ENCODE results near the gene KCNMA1. TPM values are rescaled to one million over a fixed set of nuclear protein-coding genes. Genes with fewer than 3 reads are reported as not detected.

KCNMA1 gene
- polyA plus RNA-seq, 1 of the 3 experiments (the other 2 are of a cell fraction) = 107 TPM

- Histone ChIP-seq H3K9ac (no peak overlapping the region), H2AFZ (ENCODE audit: low read depth) (no peak overlapping the region), H3K9me3 (no peaks in the 10 kb centered on the region), H3K4me1 (ENCODE audit: control insufficient read depth in 1 of 2, insufficient read depth in 2 of 2, low read depth in 1 of 2, low read length in 1 of 2) (peaks cover 0 to 7% of the 10 kb centered on the region in 2 experiments; a peak in 2 of 4 replicates), H3K4me2 (no peak overlapping the region), H3K4me3 (ENCODE audit: low read depth in 2 of 2, low read length in 1 of 2) (no peak overlapping the region), H3K9me2 (no peaks in the 10 kb centered on the region), H3K79me2 (ENCODE audit: insufficient read depth) (no peaks in the 10 kb centered on the region), H3K36me3 (replicated peaks in 1 of 2; ENCODE audit: control insufficient read depth in 1 of 2, insufficient read depth in 2 of 2, low read length in 1 of 2) (peaks cover 0 to 12% of the 10 kb centered on the region in 2 experiments), H3K27ac (ENCODE audit: low read depth in 2 of 2, low read length in 1 of 2) (no peak overlapping the region), H3F3A (replicated peaks; ENCODE audit: insufficient read depth) (no peaks in the 10 kb centered on the region), H3K27me3 (ENCODE audit: insufficient read depth) (no peaks in the 10 kb centered on the region), H4K20me1 (ENCODE audit: insufficient read depth) (no peaks in the 10 kb centered on the region)
- no peak for DNase-seq
- CTCF ChIA-PET = interaction anchor here (1.0 to 1.7 kb wide), 2 partner anchors 10 to 79 kb away, joined by 3 to 4 read pairs; no protein-coding TSS in a partner anchor
- POLR2A ChIA-PET = no interaction called here
- no peak for TF ChIP-seq YY1 (IDR thresholded peaks at IDR 0.05; ENCODE audit: low read depth)
- TF ChIP-seq IRF3 (IDR thresholded peaks at IDR 0.05; ENCODE audit: low read depth, low read length) = no peak
- no peak for TF ChIP-seq RFX5 (IDR thresholded peaks at IDR 0.05; ENCODE audit: low read length)
- no peak for TF ChIP-seq SIN3A (IDR thresholded peaks at IDR 0.05; ENCODE audit: borderline replicate concordance, low read depth, low read length)
- TF ChIP-seq FOXJ3 (CRISPR knock-in tag; IDR thresholded peaks at IDR 0.05) = no peak
- TF ChIP-seq TAF1 (IDR thresholded peaks at IDR 0.05; ENCODE audit: borderline replicate concordance, low read depth, low read length) = no peak
- no peak for TF ChIP-seq CTCF (IDR thresholded peaks at IDR 0.05)
- TF ChIP-seq GATA2 (CRISPR knock-in tag; IDR thresholded peaks at IDR 0.05) = no peak
- no peak for TF ChIP-seq JUND (IDR thresholded peaks at IDR 0.05)
- TF ChIP-seq FOXM1 (IDR thresholded peaks at IDR 0.05; ENCODE audit: low read depth) = no peak
- no peak for TF ChIP-seq FOSL2 (IDR thresholded peaks at IDR 0.05; ENCODE audit: borderline replicate concordance, low read depth)
- no peak for TF ChIP-seq ELF1 (IDR thresholded peaks at IDR 0.05)
- no peak for TF ChIP-seq GABPA (IDR thresholded peaks at IDR 0.05; ENCODE audit: low read depth)
- TF ChIP-seq RAD21 (IDR thresholded peaks at IDR 0.05; ENCODE audit: low read length) = no peak
- no peak for TF ChIP-seq NRF1 (IDR thresholded peaks at IDR 0.05; ENCODE audit: low read depth, low read length)
- no peak for TF ChIP-seq POLR2AphosphoS5 (IDR thresholded peaks at IDR 0.05; ENCODE audit: low read depth, low read length)
- WGBS (ENCODE audit: low lambda C conversion rate) = 86% methylated on average over 6 of the region's 6 CpGs
Measured at GRCh38 chr10:76925636-76926405, 711.8 kb downstream of the KCNMA1 start.

Measured in SK-N-SH (cell line).